GM19452 (cell line): ENCODE measurements around the gene PABPN1L.

Source experiments
- ATAC-seq: cut with Tn5 transposase; IDR thresholded peaks from one replicate; pipeline ENCODE4 v1.9.1; 2021; ENCODE audit not compliant: unreplicated experiment

PABPN1L gene

GRCh38 chr16:88853325-88853941 is 13.0 kb downstream of the PABPN1L start:
- no peak for ATAC-seq

- ATAC-seq: no peak
Measured at GRCh38 chr16:88851616-88852015, 14.8 kb downstream of the PABPN1L start.

- ATAC-seq: no peak
Measured at GRCh38 chr16:88850531-88851199, 15.8 kb downstream of the PABPN1L start.

GRCh38 chr16:88848557-88848956 is 17.9 kb downstream of the PABPN1L start:
- ATAC-seq: no peak

- no peak for ATAC-seq
Measured at GRCh38 chr16:88847654-88848053, 18.8 kb downstream of the PABPN1L start.

- ATAC-seq: no peak
Measured at GRCh38 chr16:88846088-88846487, 20.4 kb downstream of the PABPN1L start.

GRCh38 chr16:88844419-88845036 is 21.9 kb downstream of the PABPN1L start:
- no peak for ATAC-seq

- ATAC-seq: no peak
Measured at GRCh38 chr16:88843256-88843655, 23.2 kb downstream of the PABPN1L start.

- ATAC-seq: no peak
Measured at GRCh38 chr16:88842806-88843205, 23.7 kb downstream of the PABPN1L start.

- ATAC-seq: no peak
Measured at GRCh38 chr16:88842308-88842756, 24.1 kb downstream of the PABPN1L start.

- ATAC-seq: no peak
Measured at GRCh38 chr16:88841521-88842307, 24.7 kb downstream of the PABPN1L start.

GRCh38 chr16:88840600-88841215 is 25.8 kb downstream of the PABPN1L start:
- no peak for ATAC-seq

GRCh38 chr16:88839745-88840599 is 26.5 kb downstream of the PABPN1L start:
- ATAC-seq: no peak

GRCh38 chr16:88839026-88839529 is 27.4 kb downstream of the PABPN1L start:
- ATAC-seq: no peak

- no peak for ATAC-seq
Measured at GRCh38 chr16:88838566-88838965, 27.9 kb downstream of the PABPN1L start.

- no peak for ATAC-seq
Measured at GRCh38 chr16:88837806-88838205, 28.7 kb downstream of the PABPN1L start.

GRCh38 chr16:88836791-88837190 is 29.7 kb downstream of the PABPN1L start:
- no peak for ATAC-seq

GRCh38 chr16:88835818-88836217 is 30.6 kb downstream of the PABPN1L start:
- ATAC-seq: no peak

- ATAC-seq: no peak
Measured at GRCh38 chr16:88835383-88835782, 31.1 kb downstream of the PABPN1L start.

GRCh38 chr16:88834670-88835069 is 31.8 kb downstream of the PABPN1L start:
- no peak for ATAC-seq
